AG04450 (cell line): ENCODE measurements around the gene ABLIM1. TPM values are rescaled to one million over a fixed set of nuclear protein-coding genes. Genes with fewer than 3 reads are reported as not detected.

ENCODE experiments used
- CTCF ChIA-PET: fragments of 300-600, 350-600 bp; formaldehyde crosslinking; extraction: SDS; loops from one replicate; lab custom pipeline; 2022; ENCODE audit warnings: antibody characterized with exemption, inconsistent platforms; lab: Charles Lee
- POLR2A ChIA-PET: fragments of 350-600 bp; formaldehyde crosslinking; extraction: SDS; loops from one replicate; lab custom pipeline; 2021; ENCODE audit warnings: antibody characterized with exemption, inconsistent platforms; lab: Yijun Ruan, JAX
- DNase-seq: peaks from one replicate; pipeline ENCODE4 v3.0.0-alpha.2; 2011; ENCODE audit warnings: low read depth, low spot score
- H3K27ac ChIP-seq: one replicate; pipeline ENCODE4 v1.5.1; 2012; ENCODE audit warnings: low read depth, low read length, control low read depth
- H3K27me3 ChIP-seq: one replicate; pipeline ENCODE4 v1.6.0; 2012; ENCODE audit warnings: low read length; ENCODE audit not compliant: control insufficient read depth, insufficient read depth
- H3K4me3 ChIP-seq: 2 replicates; pipeline ENCODE4 v1.5.1; 2011; ENCODE audit warnings: mild to moderate bottlenecking, low read depth, low read length, control low read depth
- H3K9me3 ChIP-seq: 2 replicates; pipeline ENCODE4 v1.5.1; 2012; ENCODE audit warnings: low read length; ENCODE audit not compliant: control insufficient read depth, insufficient read depth
- CTCF ChIP-seq: IDR thresholded peaks from 2 replicates; pipeline ENCODE4 v1.5.1; 2011; ENCODE audit warnings: low read depth, low read length, control low read depth, inconsistent platforms
- polyA plus RNA-seq: library from polyadenylated mRNA; depleted of rRNA; stranded (reverse); fragments of >200 nt; gene quantifications from 2 replicates; pipeline ENCODE4 v1.2.3, GENCODE V29; 2011

The ABLIM1 gene
- polyA plus RNA-seq, 1 experiment, result 6.4 TPM

- no peaks in the 10 kb centered on the region for H3K9me3 ChIP-seq
- DNase-seq, result no peak
- no peak for TF ChIP-seq CTCF
- POLR2A ChIA-PET, result no interaction called here
- CTCF ChIA-PET, result interaction anchor here (1.0 to 3.0 kb wide), 2 partner anchors 39 to 129 kb away, joined by 3 to 12 read pairs; no protein-coding TSS in a partner anchor
- no peak overlapping the region for H3K27ac ChIP-seq
- H3K4me3 ChIP-seq, result no peak overlapping the region
- H3K27me3 ChIP-seq, result peaks cover 7% of the 10 kb centered on the region
Observed at GRCh38 chr10:114432566-114433093, 225.4 kb downstream of the ABLIM1 start.

- no peak overlapping the region for H3K27ac ChIP-seq
- no peak for DNase-seq
- ChIA-PET POLR2A (no interaction called here), CTCF (interaction anchor here (3.0 kb wide), 1 partner anchor 128 kb away, joined by 12 read pairs; no protein-coding TSS in a partner anchor)
- H3K27me3 ChIP-seq, result peaks cover 7% of the 10 kb centered on the region
- no peak overlapping the region for H3K4me3 ChIP-seq
- no peaks in the 10 kb centered on the region for H3K9me3 ChIP-seq
- no peak for TF ChIP-seq CTCF
Observed at GRCh38 chr10:114431414-114432135, 226.5 kb downstream of the ABLIM1 start.

- Histone ChIP-seq H3K27me3 (peaks cover 7% of the 10 kb centered on the region), H3K9me3 (no peaks in the 10 kb centered on the region), H3K27ac (no peak overlapping the region), H3K4me3 (no peak overlapping the region)
- POLR2A ChIA-PET, result no interaction called here
- TF ChIP-seq CTCF, result no peak
- CTCF ChIA-PET, result interaction anchor here (0.9 kb wide), 1 partner anchor 41 kb away, joined by 3 read pairs; no protein-coding TSS in a partner anchor
- DNase-seq, result no peak
Observed at GRCh38 chr10:114430688-114431413, 227.2 kb downstream of the ABLIM1 start.

- peaks cover 7% of the 10 kb centered on the region for H3K27me3 ChIP-seq
- ChIA-PET CTCF (interaction anchor here (0.9 to 1.0 kb wide), 2 partner anchors 42 to 126 kb away, joined by 3 read pairs; no protein-coding TSS in a partner anchor), POLR2A (no interaction called here)
- DNase-seq, result no peak
- no peak for TF ChIP-seq CTCF
- no peaks in the 10 kb centered on the region for H3K9me3 ChIP-seq
- no peak overlapping the region for H3K27ac ChIP-seq
- H3K4me3 ChIP-seq, result no peak overlapping the region
Observed at GRCh38 chr10:114429581-114430335, 228.3 kb downstream of the ABLIM1 start.
